Vagina (tissue), 2 donors: ENCODE results near the gene RAD23A.

Experiments
- CTCF ChIP-seq, 3 experiments: fragments of 450-650 bp in 2 of 3; fragments of 200-600 bp in 1 of 3; sonication (generic) in 1 of 3; IDR thresholded peaks; one replicate each; pipeline ENCODE4 v1.5.1; 2017 to 2019; ENCODE audit warnings: antibody characterized with exemption in 3 of 3, mild to moderate bottlenecking in 2 of 3, moderate library complexity in 2 of 3
- POLR2A ChIP-seq, 2 donors: fragments of 450-650 bp; IDR thresholded peaks; one replicate each; pipeline ENCODE4 v1.6.1; 2017; ENCODE audit warnings: antibody characterized with exemption in 2 of 2, mild to moderate bottlenecking in 2 of 2, moderate library complexity in 2 of 2

GRCh38 chr19:12955996-12956395 lies 10.3 kb downstream of the RAD23A start:
- no peak for TF ChIP-seq CTCF (IDR thresholded peaks at IDR 0.05)
- TF ChIP-seq POLR2A (IDR thresholded peaks at IDR 0.05) = no peak
